IPS-18a (cell line): ENCODE results near the gene SQOR.
"Not testable (repeated sequence)": the region's sequence is repeated elsewhere in the genome, so short reads cannot be mapped to it uniquely, and the experiment has no call there.

Experiments
- H3K27ac ChIP-seq: one replicate; pipeline ENCODE4 v1.5.1; 2013; ENCODE audit warnings: low read length
- H3K27me3 ChIP-seq: one replicate; pipeline ENCODE4 v1.6.1; 2013; ENCODE audit warnings: mild to moderate bottlenecking, low read length; ENCODE audit not compliant: control insufficient read depth, insufficient read depth
- H3K36me3 ChIP-seq: one replicate; pipeline ENCODE4 v1.6.1; 2013; ENCODE audit warnings: low read depth, low read length; ENCODE audit not compliant: control insufficient read depth
- H3K4me1 ChIP-seq: one replicate; pipeline ENCODE4 v1.6.1; 2013; ENCODE audit warnings: low read depth, low read length; ENCODE audit not compliant: control insufficient read depth
- H3K4me3 ChIP-seq: one replicate; pipeline ENCODE4 v1.5.1; 2013; ENCODE audit warnings: low read length
- H3K9ac ChIP-seq: one replicate; pipeline ENCODE4 v1.6.1; 2013; ENCODE audit warnings: mild to moderate bottlenecking, low read length, moderate library complexity
- H3K9me3 ChIP-seq: one replicate; pipeline ENCODE4 v1.6.1; 2013; ENCODE audit warnings: low read depth, low read length; ENCODE audit not compliant: control insufficient read depth

Gene SQOR

GRCh38 chr15:45650007-45650406 is 15.2 kb downstream of the SQOR start:
- H3K4me1 ChIP-seq, H3K27me3 ChIP-seq, H3K9ac ChIP-seq, H3K9me3 ChIP-seq, H3K4me3 ChIP-seq, H3K36me3 ChIP-seq, H3K27ac ChIP-seq: not testable (repeated sequence)

- Histone ChIP-seq H3K27me3 (no peaks in the 10 kb centered on the region), H3K9me3 (no peaks in the 10 kb centered on the region), H3K27ac (no peak overlapping the region), H3K4me3 (no peak overlapping the region), H3K4me1 (no peaks in the 10 kb centered on the region), H3K9ac (no peak overlapping the region), H3K36me3 (no peaks in the 10 kb centered on the region)
Observed at GRCh38 chr15:45650889-45651525, 16.2 kb downstream of the SQOR start.

GRCh38 chr15:45653702-45654424 is 19.0 kb downstream of the SQOR start:
- H3K9ac ChIP-seq, result no peak overlapping the region
- no peaks in the 10 kb centered on the region for H3K9me3 ChIP-seq
- no peak overlapping the region for H3K4me3 ChIP-seq
- no peaks in the 10 kb centered on the region for H3K36me3 ChIP-seq
- H3K27ac ChIP-seq, result no peak overlapping the region
- no peaks in the 10 kb centered on the region for H3K27me3 ChIP-seq
- no peaks in the 10 kb centered on the region for H3K4me1 ChIP-seq

- Histone ChIP-seq H3K4me1 (no peaks in the 10 kb centered on the region), H3K4me3 (no peak overlapping the region)
Observed at GRCh38 chr15:45654749-45655148, 19.9 kb downstream of the SQOR start.

GRCh38 chr15:45657254-45657653 is 22.4 kb downstream of the SQOR start:
- no peak overlapping the region for H3K9ac ChIP-seq
- H3K27me3 ChIP-seq, result no peaks in the 10 kb centered on the region
- H3K4me3 ChIP-seq, result no peak overlapping the region
- H3K36me3 ChIP-seq, result no peaks in the 10 kb centered on the region
- H3K4me1 ChIP-seq, result no peaks in the 10 kb centered on the region
- no peaks in the 10 kb centered on the region for H3K9me3 ChIP-seq
- H3K27ac ChIP-seq, result no peak overlapping the region

More at GRCh38 chr15:45654749-45655148, 19.9 kb downstream of the SQOR start:
- no peaks in the 10 kb centered on the region for H3K36me3 ChIP-seq
- H3K9me3 ChIP-seq, result no peaks in the 10 kb centered on the region
- no peak overlapping the region for H3K27ac ChIP-seq
- no peaks in the 10 kb centered on the region for H3K27me3 ChIP-seq
- H3K9ac ChIP-seq, result no peak overlapping the region

GRCh38 chr15:45657764-45658545 is 23.1 kb downstream of the SQOR start:
- no peaks in the 10 kb centered on the region for H3K9me3 ChIP-seq
- H3K36me3 ChIP-seq, result no peaks in the 10 kb centered on the region
- no peak overlapping the region for H3K27ac ChIP-seq
- no peak overlapping the region for H3K4me3 ChIP-seq
- no peak overlapping the region for H3K9ac ChIP-seq
- H3K4me1 ChIP-seq, result no peaks in the 10 kb centered on the region
- H3K27me3 ChIP-seq, result no peaks in the 10 kb centered on the region

- Histone ChIP-seq H3K27me3 (no peaks in the 10 kb centered on the region), H3K4me1 (no peaks in the 10 kb centered on the region), H3K27ac (no peak overlapping the region), H3K9me3 (no peaks in the 10 kb centered on the region), H3K36me3 (no peaks in the 10 kb centered on the region), H3K9ac (no peak overlapping the region), H3K4me3 (no peak overlapping the region)
Observed at GRCh38 chr15:45660231-45660979, 25.6 kb downstream of the SQOR start.

- Histone ChIP-seq H3K27me3 (no peaks in the 10 kb centered on the region), H3K4me1 (no peaks in the 10 kb centered on the region), H3K9me3 (no peaks in the 10 kb centered on the region), H3K36me3 (no peaks in the 10 kb centered on the region), H3K27ac (no peak overlapping the region), H3K4me3 (no peak overlapping the region), H3K9ac (no peak overlapping the region)
Observed at GRCh38 chr15:45662375-45662774, 27.5 kb downstream of the SQOR start.

- Histone ChIP-seq H3K4me1 (no peaks in the 10 kb centered on the region), H3K27ac (no peak overlapping the region), H3K36me3 (no peaks in the 10 kb centered on the region)
Observed at GRCh38 chr15:45664451-45664850, 29.6 kb downstream of the SQOR start.

GRCh38 chr15:45665261-45665660 is 30.4 kb downstream of the SQOR start:
- Histone ChIP-seq H3K4me3 (no peak overlapping the region), H3K27me3 (no peaks in the 10 kb centered on the region), H3K9ac (no peak overlapping the region), H3K36me3 (no peaks in the 10 kb centered on the region), H3K27ac (no peak overlapping the region), H3K9me3 (no peaks in the 10 kb centered on the region), H3K4me1 (no peaks in the 10 kb centered on the region)

More at GRCh38 chr15:45664451-45664850, 29.6 kb downstream of the SQOR start:
- Histone ChIP-seq H3K9ac (no peak overlapping the region), H3K9me3 (no peaks in the 10 kb centered on the region), H3K4me3 (no peak overlapping the region), H3K27me3 (no peaks in the 10 kb centered on the region)
